SK-N-SH treated with all-trans-retinoic acid at 6 μM for 48 hours (cell line): ENCODE data around the gene NPLOC4.

Experiments used
- ATAC-seq: fragments of 200-7000 bp; cut with Tn5 transposase; 3 replicates; pipeline ENCODE4 v1.9.1; 2020; ENCODE audit warnings: mild to moderate bottlenecking, moderate library complexity
- ARNTL ChIP-seq: fragments of 450-650 bp; formaldehyde crosslinking; IDR thresholded peaks from 2 replicates; pipeline ENCODE4 v1.5.0; 2020; ENCODE audit warnings: low read depth, mild to moderate bottlenecking, moderate library complexity, borderline replicate concordance
- CSDC2 ChIP-seq: fragments of 250-450 bp; sonication (Bioruptor Pico); IDR thresholded peaks from 2 replicates; pipeline ENCODE4 v1.5.0; 2020; ENCODE audit warnings: mild to moderate bottlenecking, moderate library complexity
- ESRRG ChIP-seq: fragments of 250-450 bp; sonication (Bioruptor Pico); IDR thresholded peaks from 2 replicates; pipeline ENCODE4 v1.6.1; 2021; ENCODE audit warnings: mild to moderate bottlenecking
- GLIS3 ChIP-seq: fragments of 250-450 bp; sonication (Bioruptor Pico); IDR thresholded peaks from 2 replicates; pipeline ENCODE4 v1.5.0; 2020; ENCODE audit warnings: mild to moderate bottlenecking, moderate library complexity
- ISL1 ChIP-seq: fragments of 250-450 bp; sonication (Bioruptor Pico); IDR thresholded peaks from 2 replicates; pipeline ENCODE4 v2.1.2; 2022; ENCODE audit warnings: mild to moderate bottlenecking, moderate library complexity
- OSR1 ChIP-seq: fragments of 250-450 bp; sonication (Bioruptor Pico); IDR thresholded peaks from 2 replicates; pipeline ENCODE4 v1.8.0; 2022; ENCODE audit warnings: moderate library complexity, mild to moderate bottlenecking, inconsistent platforms
- PPARA ChIP-seq: fragments of 250-450 bp; sonication (Bioruptor Pico); IDR thresholded peaks from 2 replicates; pipeline ENCODE4 v1.5.0; 2020; ENCODE audit warnings: mild to moderate bottlenecking, borderline replicate concordance
- RARB ChIP-seq: fragments of 250-450 bp; sonication (Bioruptor Pico); IDR thresholded peaks from 2 replicates; pipeline ENCODE4 v1.8.0; 2021; ENCODE audit warnings: mild to moderate bottlenecking, moderate library complexity
- SNAI2 ChIP-seq: fragments of 250-450 bp; sonication (Bioruptor Pico); IDR thresholded peaks from 2 replicates; pipeline ENCODE4 v1.5.0; 2020; ENCODE audit warnings: mild to moderate bottlenecking, moderate library complexity
- TCF4 ChIP-seq: fragments of 250-450 bp; sonication (Bioruptor Pico); IDR thresholded peaks from 2 replicates; pipeline ENCODE4 v1.8.0; 2021; ENCODE audit warnings: mild to moderate bottlenecking, moderate library complexity, borderline replicate concordance
- TOX ChIP-seq: fragments of 250-450 bp; sonication (Bioruptor Pico); IDR thresholded peaks from 2 replicates; pipeline ENCODE4 v1.8.0; 2021; ENCODE audit warnings: mild to moderate bottlenecking, moderate library complexity, borderline replicate concordance
- ZFP3 ChIP-seq: fragments of 250-450 bp; sonication (Bioruptor Pico); IDR thresholded peaks from 2 replicates; pipeline ENCODE4 v1.5.0; 2020; ENCODE audit warnings: mild to moderate bottlenecking, moderate library complexity
- ZNF565 ChIP-seq: fragments of 450-650 bp; formaldehyde crosslinking; conservative IDR thresholded peaks from 2 replicates; pipeline ENCODE4 v1.5.0; 2020; ENCODE audit warnings: low read depth, mild to moderate bottlenecking, moderate library complexity
- ZNF70 ChIP-seq: fragments of 450-650 bp; formaldehyde crosslinking; IDR thresholded peaks from 2 replicates; pipeline ENCODE4 v1.5.0; 2020; ENCODE audit warnings: mild to moderate bottlenecking, moderate library complexity
- TF ChIP-seq, protein P1 (sequence below): fragments of 250-450 bp; sonication (Bioruptor Pico); IDR thresholded peaks from 2 replicates; pipeline ENCODE4 v1.8.0; 2021; ENCODE audit warnings: low read depth, mild to moderate bottlenecking, moderate library complexity, borderline replicate concordance
- TF ChIP-seq, protein P2 (sequence below): fragments of 250-450 bp; sonication (Bioruptor Pico); IDR thresholded peaks from 2 replicates; pipeline ENCODE4 v1.5.0; 2020; ENCODE audit warnings: mild to moderate bottlenecking, moderate library complexity
- TF ChIP-seq, protein P3 (sequence below): fragments of 250-450 bp; sonication (Bioruptor Pico); IDR thresholded peaks from 2 replicates; pipeline ENCODE4 v1.5.1; 2021; ENCODE audit warnings: mild to moderate bottlenecking, moderate library complexity

Gene NPLOC4

DNA sequence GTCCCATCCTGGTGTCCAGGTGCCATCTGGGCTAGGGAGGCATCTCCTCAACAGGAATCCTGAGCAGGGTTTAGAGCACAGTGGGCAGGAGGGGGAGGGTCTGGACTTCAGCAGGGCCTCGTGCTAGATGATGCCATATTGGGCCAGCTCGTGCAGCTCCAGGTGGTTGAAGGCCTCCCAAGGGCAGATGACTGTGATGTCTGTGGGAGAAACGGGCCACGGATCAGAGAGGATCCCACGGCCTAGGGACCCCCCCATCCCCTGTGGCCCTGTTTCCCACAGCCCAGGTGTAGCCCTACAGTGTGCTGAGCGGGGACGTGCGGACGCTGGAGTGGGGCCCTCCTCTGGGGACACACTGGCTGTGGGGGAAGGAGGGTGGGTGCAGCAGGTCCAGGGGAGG is 14.0 kb upstream of the NPLOC4 start (continued):
- TF ChIP-seq, protein P1, sequence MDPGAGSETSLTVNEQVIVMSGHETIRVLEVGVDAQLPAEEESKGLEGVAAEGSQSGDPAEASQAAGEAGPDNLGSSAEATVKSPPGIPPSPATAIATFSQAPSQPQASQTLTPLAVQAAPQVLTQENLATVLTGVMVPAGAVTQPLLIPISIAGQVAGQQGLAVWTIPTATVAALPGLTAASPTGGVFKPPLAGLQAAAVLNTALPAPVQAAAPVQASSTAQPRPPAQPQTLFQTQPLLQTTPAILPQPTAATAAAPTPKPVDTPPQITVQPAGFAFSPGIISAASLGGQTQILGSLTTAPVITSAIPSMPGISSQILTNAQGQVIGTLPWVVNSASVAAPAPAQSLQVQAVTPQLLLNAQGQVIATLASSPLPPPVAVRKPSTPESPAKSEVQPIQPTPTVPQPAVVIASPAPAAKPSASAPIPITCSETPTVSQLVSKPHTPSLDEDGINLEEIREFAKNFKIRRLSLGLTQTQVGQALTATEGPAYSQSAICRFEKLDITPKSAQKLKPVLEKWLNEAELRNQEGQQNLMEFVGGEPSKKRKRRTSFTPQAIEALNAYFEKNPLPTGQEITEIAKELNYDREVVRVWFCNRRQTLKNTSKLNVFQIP, result no peak
- TF ChIP-seq SNAI2 (CRISPR knock-in tag), result no peak
- no peak for TF ChIP-seq RARB (CRISPR knock-in tag)
- no peak for TF ChIP-seq CSDC2 (CRISPR knock-in tag)
- no peak for TF ChIP-seq OSR1 (CRISPR knock-in tag)
- TF ChIP-seq, protein P2, sequence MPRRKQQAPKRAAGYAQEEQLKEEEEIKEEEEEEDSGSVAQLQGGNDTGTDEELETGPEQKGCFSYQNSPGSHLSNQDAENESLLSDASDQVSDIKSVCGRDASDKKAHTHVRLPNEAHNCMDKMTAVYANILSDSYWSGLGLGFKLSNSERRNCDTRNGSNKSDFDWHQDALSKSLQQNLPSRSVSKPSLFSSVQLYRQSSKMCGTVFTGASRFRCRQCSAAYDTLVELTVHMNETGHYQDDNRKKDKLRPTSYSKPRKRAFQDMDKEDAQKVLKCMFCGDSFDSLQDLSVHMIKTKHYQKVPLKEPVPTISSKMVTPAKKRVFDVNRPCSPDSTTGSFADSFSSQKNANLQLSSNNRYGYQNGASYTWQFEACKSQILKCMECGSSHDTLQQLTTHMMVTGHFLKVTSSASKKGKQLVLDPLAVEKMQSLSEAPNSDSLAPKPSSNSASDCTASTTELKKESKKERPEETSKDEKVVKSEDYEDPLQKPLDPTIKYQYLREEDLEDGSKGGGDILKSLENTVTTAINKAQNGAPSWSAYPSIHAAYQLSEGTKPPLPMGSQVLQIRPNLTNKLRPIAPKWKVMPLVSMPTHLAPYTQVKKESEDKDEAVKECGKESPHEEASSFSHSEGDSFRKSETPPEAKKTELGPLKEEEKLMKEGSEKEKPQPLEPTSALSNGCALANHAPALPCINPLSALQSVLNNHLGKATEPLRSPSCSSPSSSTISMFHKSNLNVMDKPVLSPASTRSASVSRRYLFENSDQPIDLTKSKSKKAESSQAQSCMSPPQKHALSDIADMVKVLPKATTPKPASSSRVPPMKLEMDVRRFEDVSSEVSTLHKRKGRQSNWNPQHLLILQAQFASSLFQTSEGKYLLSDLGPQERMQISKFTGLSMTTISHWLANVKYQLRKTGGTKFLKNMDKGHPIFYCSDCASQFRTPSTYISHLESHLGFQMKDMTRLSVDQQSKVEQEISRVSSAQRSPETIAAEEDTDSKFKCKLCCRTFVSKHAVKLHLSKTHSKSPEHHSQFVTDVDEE (CRISPR knock-in tag), result no peak
- TF ChIP-seq ZFP3 (CRISPR knock-in tag), result no peak
- no peak for TF ChIP-seq TCF4 (CRISPR knock-in tag)
- no peak for TF ChIP-seq ARNTL (CRISPR knock-in tag)

DNA sequence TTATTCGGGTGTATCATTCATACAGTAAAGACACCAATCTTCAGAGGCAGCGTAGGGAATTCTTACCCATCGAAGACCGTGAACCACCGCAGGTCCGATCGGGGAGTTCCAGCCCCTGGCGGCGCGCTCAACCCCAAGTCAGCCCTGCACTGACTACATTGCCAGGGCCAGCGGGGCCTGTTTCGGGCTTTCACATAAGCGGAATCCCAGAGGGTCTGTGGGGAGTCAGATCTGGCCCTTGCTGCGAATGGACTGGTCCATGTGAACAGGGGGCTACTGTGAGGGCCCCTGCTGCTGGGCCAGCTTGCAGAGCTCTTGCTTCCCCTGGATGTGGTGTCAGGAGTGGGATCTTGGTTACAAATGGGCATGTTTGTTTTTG is 11.8 kb upstream of the NPLOC4 start:
- TF ChIP-seq, protein P2 (CRISPR knock-in tag), result no peak

DNA sequence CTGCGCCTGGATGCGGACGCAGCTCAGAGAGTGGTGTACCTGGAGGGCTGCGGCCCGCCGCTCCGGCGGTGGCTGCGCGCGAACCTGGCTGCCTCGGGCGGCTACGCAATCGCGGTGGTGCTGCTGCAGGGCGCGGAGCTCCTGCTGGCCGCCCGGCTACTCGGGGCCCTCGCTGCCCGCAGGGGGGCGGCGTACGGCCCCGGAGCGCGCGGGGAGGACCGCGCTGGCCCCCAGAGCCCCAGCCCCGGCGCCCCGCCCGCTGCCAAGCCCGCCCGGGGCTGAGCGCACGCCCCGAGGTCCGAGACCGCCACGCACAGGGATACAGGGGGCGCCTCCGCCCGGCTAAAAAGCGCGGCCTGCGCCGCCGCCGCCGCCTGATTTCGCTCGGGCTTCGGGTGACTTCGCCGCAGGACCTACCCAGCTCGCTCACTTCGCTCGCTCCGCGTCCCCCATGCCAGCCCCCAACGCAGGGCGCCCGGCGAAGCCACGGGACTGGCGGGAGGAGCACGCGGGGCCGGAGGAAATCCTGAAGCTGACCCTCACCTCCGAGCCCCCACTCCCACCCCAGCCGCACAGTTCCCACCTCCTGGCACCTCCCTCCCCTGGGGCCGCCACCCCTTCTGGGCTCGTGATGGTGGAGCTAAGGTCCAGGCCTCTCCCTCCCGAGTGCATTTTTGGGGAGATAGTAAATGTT is 11.2 kb upstream of the NPLOC4 start:
- no peak for ATAC-seq
- TF ChIP-seq ZNF70 (no peak), TOX (no peak), ISL1 (CRISPR knock-in tag) (no peak), ESRRG (no peak), RARB (CRISPR knock-in tag) (no peak), TCF4 (CRISPR knock-in tag) (no peak), ZNF565 (CRISPR knock-in tag) (no peak), GLIS3 (no peak), OSR1 (CRISPR knock-in tag) (no peak), PPARA (CRISPR knock-in tag) (no peak)
- TF ChIP-seq, protein P1, result no peak
- TF ChIP-seq, protein P2 (CRISPR knock-in tag), result no peak
- TF ChIP-seq, protein P3, sequence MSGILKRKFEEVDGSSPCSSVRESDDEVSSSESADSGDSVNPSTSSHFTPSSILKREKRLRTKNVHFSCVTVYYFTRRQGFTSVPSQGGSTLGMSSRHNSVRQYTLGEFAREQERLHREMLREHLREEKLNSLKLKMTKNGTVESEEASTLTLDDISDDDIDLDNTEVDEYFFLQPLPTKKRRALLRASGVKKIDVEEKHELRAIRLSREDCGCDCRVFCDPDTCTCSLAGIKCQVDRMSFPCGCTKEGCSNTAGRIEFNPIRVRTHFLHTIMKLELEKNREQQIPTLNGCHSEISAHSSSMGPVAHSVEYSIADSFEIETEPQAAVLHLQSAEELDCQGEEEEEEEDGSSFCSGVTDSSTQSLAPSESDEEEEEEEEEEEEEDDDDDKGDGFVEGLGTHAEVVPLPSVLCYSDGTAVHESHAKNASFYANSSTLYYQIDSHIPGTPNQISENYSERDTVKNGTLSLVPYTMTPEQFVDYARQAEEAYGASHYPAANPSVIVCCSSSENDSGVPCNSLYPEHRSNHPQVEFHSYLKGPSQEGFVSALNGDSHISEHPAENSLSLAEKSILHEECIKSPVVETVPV (CRISPR knock-in tag), result no peak

More for the DNA sequence above, 11.8 kb upstream of the NPLOC4 start:
- ATAC-seq, result no peak
